PFSK-1 (cell line): ENCODE data around the gene POLR2A.

Experiments
- FOXP2 ChIP-seq: optimal IDR thresholded peaks from 2 replicates; pipeline ENCODE3; 2011; ENCODE audit warnings: borderline replicate concordance, control low read depth, inconsistent platforms; ENCODE audit not compliant: insufficient read depth; ENCODE audit errors: extremely low read length, extremely low read depth
- POLR2AphosphoS5 ChIP-seq: IDR thresholded peaks from 2 replicates; pipeline ENCODE4 v1.6.1; 2012; ENCODE audit warnings: low read depth, mild to moderate bottlenecking, control low read depth, low read length, moderate library complexity
- SIN3A ChIP-seq: IDR thresholded peaks from 2 replicates; pipeline ENCODE4 v1.6.1; 2012; ENCODE audit warnings: mild to moderate bottlenecking, low read length, moderate library complexity, borderline replicate concordance; ENCODE audit not compliant: insufficient read depth
- TAF1 ChIP-seq: IDR thresholded peaks from 2 replicates; pipeline ENCODE4 v1.6.1; 2012; ENCODE audit warnings: low read length, control low read depth, borderline replicate concordance; ENCODE audit not compliant: insufficient read depth
- TF ChIP-seq, protein P1 (sequence below), 2 experiments: IDR thresholded peaks; 2 replicates each; pipeline versions ENCODE4 v1.6.1 to v1.8.0; 2011 to 2012; ENCODE audit warnings: low read depth in 2 of 2, low read length in 2 of 2, control low read depth in 1 of 2, inconsistent platforms in 1 of 2, mild to moderate bottlenecking in 1 of 2, moderate library complexity in 1 of 2; ENCODE audit not compliant: insufficient read depth in 1 of 2

POLR2A gene

DNA sequence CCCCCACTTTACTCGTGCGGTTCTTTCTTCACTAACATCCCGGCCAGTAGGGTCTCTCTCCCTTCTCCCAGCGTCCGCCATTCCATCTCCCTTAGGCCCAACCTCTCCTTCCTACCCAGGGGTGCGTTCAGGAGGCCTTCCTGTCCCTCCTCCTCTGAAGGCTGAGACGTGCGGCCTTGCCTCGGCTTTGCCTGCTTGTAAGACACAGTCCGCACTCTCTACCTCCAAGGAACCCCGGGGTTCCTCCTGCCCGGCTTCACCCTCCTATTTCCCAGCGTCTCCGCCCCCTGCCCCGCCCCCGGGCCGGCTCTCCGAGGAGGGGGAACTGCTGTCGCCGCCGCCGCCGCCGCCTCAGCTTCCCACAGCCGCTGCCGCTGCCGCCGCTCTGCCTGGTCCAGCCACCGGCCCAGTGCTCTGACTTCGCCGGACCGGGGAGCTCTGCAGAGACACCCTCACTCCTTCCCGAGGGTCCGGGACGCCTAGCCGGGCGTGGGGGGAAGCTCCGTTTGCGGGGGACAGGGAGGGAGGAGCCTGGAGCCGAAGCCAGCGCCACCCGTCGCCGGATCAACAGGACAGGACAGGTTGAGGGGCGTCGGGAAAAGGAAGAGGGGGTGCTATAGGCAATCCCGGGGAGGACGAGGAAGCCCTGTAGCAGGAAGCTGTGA is 46.1 kb upstream of the POLR2A start:
- TF ChIP-seq, protein P1, sequence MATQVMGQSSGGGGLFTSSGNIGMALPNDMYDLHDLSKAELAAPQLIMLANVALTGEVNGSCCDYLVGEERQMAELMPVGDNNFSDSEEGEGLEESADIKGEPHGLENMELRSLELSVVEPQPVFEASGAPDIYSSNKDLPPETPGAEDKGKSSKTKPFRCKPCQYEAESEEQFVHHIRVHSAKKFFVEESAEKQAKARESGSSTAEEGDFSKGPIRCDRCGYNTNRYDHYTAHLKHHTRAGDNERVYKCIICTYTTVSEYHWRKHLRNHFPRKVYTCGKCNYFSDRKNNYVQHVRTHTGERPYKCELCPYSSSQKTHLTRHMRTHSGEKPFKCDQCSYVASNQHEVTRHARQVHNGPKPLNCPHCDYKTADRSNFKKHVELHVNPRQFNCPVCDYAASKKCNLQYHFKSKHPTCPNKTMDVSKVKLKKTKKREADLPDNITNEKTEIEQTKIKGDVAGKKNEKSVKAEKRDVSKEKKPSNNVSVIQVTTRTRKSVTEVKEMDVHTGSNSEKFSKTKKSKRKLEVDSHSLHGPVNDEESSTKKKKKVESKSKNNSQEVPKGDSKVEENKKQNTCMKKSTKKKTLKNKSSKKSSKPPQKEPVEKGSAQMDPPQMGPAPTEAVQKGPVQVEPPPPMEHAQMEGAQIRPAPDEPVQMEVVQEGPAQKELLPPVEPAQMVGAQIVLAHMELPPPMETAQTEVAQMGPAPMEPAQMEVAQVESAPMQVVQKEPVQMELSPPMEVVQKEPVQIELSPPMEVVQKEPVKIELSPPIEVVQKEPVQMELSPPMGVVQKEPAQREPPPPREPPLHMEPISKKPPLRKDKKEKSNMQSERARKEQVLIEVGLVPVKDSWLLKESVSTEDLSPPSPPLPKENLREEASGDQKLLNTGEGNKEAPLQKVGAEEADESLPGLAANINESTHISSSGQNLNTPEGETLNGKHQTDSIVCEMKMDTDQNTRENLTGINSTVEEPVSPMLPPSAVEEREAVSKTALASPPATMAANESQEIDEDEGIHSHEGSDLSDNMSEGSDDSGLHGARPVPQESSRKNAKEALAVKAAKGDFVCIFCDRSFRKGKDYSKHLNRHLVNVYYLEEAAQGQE (IDR thresholded peaks at IDR 0.05; ENCODE audit: insufficient read depth in 1 of 2, low read depth in 2 of 2, low read length in 2 of 2) = no peak
- TF ChIP-seq POLR2AphosphoS5 (no peak), SIN3A (no peak)

DNA sequence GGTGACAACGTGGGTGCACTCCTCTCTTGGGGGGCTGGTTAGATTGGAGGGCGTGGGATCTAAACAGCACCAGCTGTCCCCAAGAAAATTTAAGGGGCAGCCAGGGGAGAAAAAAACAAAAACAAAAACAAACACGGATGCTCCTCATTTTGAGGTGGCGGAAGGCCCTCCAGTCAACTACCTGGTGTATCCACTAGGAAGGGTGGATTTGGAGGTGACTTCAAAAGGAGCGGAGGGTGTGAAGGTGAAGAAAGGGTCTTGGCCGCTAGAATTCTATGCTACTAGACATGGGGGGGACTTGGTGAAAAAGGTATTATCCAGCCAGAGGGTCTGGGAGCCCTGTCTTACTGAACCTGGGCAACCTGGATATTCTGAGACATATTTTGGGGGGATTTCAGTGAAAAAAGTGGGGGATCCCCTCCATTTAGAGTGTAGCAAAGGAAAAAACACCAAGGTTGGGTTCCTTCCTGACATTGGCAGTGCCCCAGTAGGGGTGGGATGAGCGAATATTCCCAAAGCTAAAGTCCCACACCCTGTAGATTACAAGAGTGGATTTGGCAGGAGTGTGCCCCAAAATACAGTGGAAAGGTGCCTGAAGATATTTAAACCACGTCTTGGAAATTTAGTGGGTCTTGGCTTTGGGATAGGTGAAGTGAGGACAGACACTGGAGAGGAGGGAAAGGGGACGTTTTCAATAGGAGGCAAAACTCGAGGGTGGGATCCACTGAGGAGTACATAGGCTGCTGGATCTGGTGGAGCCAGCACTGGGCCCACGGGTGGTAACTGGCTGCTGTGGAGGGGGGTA is 45.3 kb upstream of the POLR2A start:
- TF ChIP-seq TAF1 (no peak), FOXP2 (no peak), POLR2AphosphoS5 (no peak), SIN3A (no peak)
- TF ChIP-seq, protein P1 (IDR thresholded peaks at IDR 0.05; ENCODE audit: insufficient read depth in 1 of 2, low read depth in 2 of 2, low read length in 2 of 2) = no peak

DNA sequence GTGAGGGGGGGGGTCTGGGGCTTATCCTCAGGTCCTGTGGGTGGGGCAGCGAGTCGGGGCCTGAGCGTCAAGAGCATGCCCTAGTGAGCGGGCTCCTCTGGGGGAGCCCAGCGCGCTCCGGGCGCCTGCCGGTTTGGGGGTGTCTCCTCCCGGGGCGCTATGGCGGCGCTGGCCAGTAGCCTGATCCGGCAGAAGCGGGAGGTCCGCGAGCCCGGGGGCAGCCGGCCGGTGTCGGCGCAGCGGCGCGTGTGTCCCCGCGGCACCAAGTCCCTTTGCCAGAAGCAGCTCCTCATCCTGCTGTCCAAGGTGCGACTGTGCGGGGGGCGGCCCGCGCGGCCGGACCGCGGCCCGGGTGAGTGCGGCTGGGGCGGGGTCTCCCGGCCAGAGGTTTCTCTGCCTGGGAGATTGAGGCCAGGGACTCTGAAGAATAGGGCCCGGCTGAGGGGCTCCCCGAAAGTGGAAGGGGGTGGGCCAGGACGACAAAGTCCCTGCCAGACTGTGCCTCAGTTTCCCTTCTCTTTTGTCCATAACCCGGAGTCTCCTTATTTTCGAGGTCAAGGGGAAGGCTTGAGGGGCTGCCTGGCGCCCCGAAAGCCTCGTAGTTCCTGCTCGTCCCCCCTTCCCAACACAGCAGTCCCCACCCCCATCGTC is 44.6 kb upstream of the POLR2A start, which contains the start of gene FGF11:
TSS of gene FGF11 (plus strand) at position 51 of the 651 bp plus-strand sequence. CDS start at position 160, 109 bp downstream.
- TF ChIP-seq, protein P1 (IDR thresholded peaks at IDR 0.05; ENCODE audit: insufficient read depth in 1 of 2, low read depth in 2 of 2, low read length in 2 of 2) = peak; percentile 27 to 45; a peak in 1 of 4 replicates
- TF ChIP-seq POLR2AphosphoS5 = no peak

DNA sequence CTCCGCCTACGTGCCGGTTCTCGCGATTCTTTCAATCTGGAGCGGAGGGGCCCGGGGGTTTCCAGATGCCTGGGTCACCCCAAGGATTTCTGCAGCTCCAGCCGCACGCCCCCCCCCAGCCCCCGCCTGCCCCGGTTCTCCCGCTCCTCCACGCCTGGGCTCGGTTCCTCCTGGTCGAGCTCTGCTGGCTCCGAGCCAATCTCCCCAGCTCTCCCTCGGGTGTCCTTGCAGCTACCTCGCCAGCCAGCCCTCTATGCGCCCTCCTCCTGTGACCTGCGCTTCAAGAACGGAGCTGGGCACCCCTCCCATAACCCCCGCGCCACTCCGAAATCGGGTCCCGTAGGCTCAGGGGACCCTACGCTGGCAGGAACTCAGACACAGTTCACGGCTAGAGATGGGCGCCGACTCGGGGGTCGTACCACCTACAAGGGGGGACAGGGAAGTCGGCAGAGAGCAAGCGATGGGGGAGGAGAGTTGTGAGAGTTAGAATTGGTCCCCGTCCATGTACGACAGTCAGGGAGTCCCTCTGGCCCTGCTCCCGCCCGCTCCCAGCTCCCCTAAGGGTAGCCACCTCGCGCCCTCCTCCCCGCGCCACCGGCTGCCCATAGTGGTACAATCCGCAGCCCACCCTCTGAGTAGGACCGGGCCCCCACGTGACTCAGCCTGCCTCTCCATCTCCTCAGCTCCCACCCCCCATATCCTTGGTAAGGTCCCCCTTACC is 43.9 kb upstream of the POLR2A start:
- TF ChIP-seq FOXP2 = peak; percentile 16
- TF ChIP-seq POLR2AphosphoS5 = no peak
- TF ChIP-seq, protein P1 (IDR thresholded peaks at IDR 0.05; ENCODE audit: insufficient read depth in 1 of 2, low read depth in 2 of 2, low read length in 2 of 2) = no peak
- TF ChIP-seq SIN3A = no peak
- no peak for TF ChIP-seq TAF1
